Measurements from ENCODE around the gene RHOXF2. TPM values are rescaled to one million over a fixed set of nuclear protein-coding genes. Genes with fewer than 3 reads are reported as not detected.

The RHOXF2 gene
- total RNA-seq, 1 experiment from 2014 or later: not detected

DNA sequence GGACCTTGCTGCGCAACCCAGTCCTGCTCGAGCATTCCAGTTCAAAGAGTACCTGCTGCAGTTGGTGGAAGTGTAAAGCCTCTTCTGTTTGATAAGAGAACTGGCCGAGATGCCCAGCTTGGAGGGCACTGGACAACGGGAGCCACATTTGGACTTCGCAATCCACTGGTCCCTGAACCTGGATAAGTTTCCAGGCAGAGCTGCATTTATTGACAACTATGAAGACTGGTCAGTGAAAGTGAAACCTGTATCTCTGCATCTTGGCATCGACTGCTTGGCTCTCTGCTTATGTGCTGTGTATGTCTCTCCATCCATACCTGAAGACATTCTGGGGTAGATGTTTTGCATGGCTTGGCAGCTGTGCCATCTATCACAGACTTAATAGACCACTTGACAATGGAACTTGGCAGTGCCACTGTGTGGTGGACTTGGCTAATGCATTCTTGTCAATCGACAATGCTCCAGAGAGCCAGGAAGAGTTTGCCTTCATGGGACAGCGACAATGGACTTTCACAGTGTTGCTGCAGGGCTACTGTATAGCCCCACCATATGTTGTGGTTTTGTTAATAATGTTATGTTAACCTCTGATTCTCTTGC, 48.7 kb downstream of the RHOXF2 start:
- Mint-ChIP-seq H3K27ac (no peak overlapping the region), H3K9me3 (peaks cover 58 to 59% of the 10 kb centered on the region in 2 experiments), H3K4me1 (no peaks in the 10 kb centered on the region), H3K27me3 (ENCODE audit: low read depth) (no peaks in the 10 kb centered on the region), H3K4me3 (no peak overlapping the region), H3K36me3 (ENCODE audit: insufficient read depth in 1 of 3, low read depth in 3 of 3) (peaks cover 0 to 5% (median 2%) of the 10 kb centered on the region in 3 experiments; a peak in 4 of 7 replicates)
- H3K18ac ChIP-seq (ENCODE audit: insufficient read length, low read depth, low read length): no peak overlapping the region
- H3K79me2 ChIP-seq (ENCODE audit: insufficient read depth, low read length): no peaks in the 10 kb centered on the region
- no peaks in the 10 kb centered on the region for H3K27me3 ChIP-seq (ENCODE audit: insufficient read depth, low read length)
- no peak overlapping the region for H2BK15ac ChIP-seq (ENCODE audit: low read depth, low read length)
- H3K4me2 ChIP-seq (ENCODE audit: insufficient read depth, insufficient read length, low read length): no peak overlapping the region
- no peak overlapping the region for H3K4ac ChIP-seq (ENCODE audit: low read depth, low read length)
- H3K56ac ChIP-seq (ENCODE audit: insufficient read length, low read depth, low read length): no peak overlapping the region
- H3T11ph ChIP-seq (ENCODE audit: low read length): no peak overlapping the region
- no peaks in the 10 kb centered on the region for H3K79me1 ChIP-seq (ENCODE audit: insufficient read depth, low read depth, low read length, poor library complexity, severe bottlenecking)
- H4K5ac ChIP-seq (ENCODE audit: insufficient read length, low read depth, low read length): no peak overlapping the region
- no peaks in the 10 kb centered on the region for H3K23me2 ChIP-seq (ENCODE audit: insufficient read length, low read depth, low read length, poor library complexity, severe bottlenecking)
- H2BK120ac ChIP-seq (ENCODE audit: low read depth, low read length, poor library complexity, severe bottlenecking): no peak overlapping the region
- WGBS (ENCODE audit: extremely low coverage, insufficient read length, low lambda C conversion rate): no CpG with 5 or more reads among the region's 8 CpGs
- H3K14ac ChIP-seq (ENCODE audit: insufficient read depth, low read length): no peak overlapping the region
- no peak overlapping the region for H2AFZ ChIP-seq (ENCODE audit: low read length)
- no peak overlapping the region for H3K9ac ChIP-seq (ENCODE audit: extremely low read depth, insufficient read length, low read length)
- no peak overlapping the region for H4K91ac ChIP-seq (ENCODE audit: insufficient read length, low read depth, low read length)
- no peak for DNase-seq
- no peak overlapping the region for H3K27ac ChIP-seq (ENCODE audit: insufficient read length, low read depth, low read length)
- no peaks in the 10 kb centered on the region for H3K4me1 ChIP-seq (ENCODE audit: insufficient read depth, low read length)
- H3K23ac ChIP-seq (ENCODE audit: insufficient read length, low read depth, low read length): no peak overlapping the region
- TF ChIP-seq CTCF (conservative IDR thresholded peaks at IDR 0.05): no peak
- H4K20me1 ChIP-seq (ENCODE audit: control insufficient read depth, insufficient read depth, insufficient read length): no peaks in the 10 kb centered on the region
- no peak overlapping the region for H2BK20ac ChIP-seq (ENCODE audit: low read depth, low read length, poor library complexity, severe bottlenecking)
- H2BK5ac ChIP-seq (ENCODE audit: insufficient read length, low read length): no peak overlapping the region
- H2BK12ac ChIP-seq (ENCODE audit: insufficient read length, low read depth, low read length): no peak overlapping the region
- H3K9me3 ChIP-seq (ENCODE audit: control insufficient read depth, low read depth, low read length): peaks cover 39% of the 10 kb centered on the region
- no peak overlapping the region for H4K8ac ChIP-seq (replicated peaks; ENCODE audit: insufficient read length, low read depth, low read length)
- no peak overlapping the region for H2AK5ac ChIP-seq (ENCODE audit: insufficient read length, low read length)

Measured in H9 (cell line).